Fibroblast of mammary gland (primary cell): ENCODE measurements around the gene ADSL.

ENCODE experiments used
- DNase-seq: peaks from one replicate; pipeline ENCODE4 v3.0.0-alpha.2; 2010; ENCODE audit warnings: low read depth
- H3K4me3 ChIP-seq: 2 replicates; pipeline ENCODE4 v1.5.1; 2011; ENCODE audit warnings: low read depth, mild to moderate bottlenecking, low read length, moderate library complexity; ENCODE audit not compliant: control insufficient read depth
- TF ChIP-seq, protein P1 (sequence below): conservative IDR thresholded peaks from 2 replicates; pipeline ENCODE4 v1.5.1; 2011; ENCODE audit warnings: low read depth, low read length, inconsistent platforms; ENCODE audit not compliant: control insufficient read depth, insufficient read depth

The ADSL gene

DNA sequence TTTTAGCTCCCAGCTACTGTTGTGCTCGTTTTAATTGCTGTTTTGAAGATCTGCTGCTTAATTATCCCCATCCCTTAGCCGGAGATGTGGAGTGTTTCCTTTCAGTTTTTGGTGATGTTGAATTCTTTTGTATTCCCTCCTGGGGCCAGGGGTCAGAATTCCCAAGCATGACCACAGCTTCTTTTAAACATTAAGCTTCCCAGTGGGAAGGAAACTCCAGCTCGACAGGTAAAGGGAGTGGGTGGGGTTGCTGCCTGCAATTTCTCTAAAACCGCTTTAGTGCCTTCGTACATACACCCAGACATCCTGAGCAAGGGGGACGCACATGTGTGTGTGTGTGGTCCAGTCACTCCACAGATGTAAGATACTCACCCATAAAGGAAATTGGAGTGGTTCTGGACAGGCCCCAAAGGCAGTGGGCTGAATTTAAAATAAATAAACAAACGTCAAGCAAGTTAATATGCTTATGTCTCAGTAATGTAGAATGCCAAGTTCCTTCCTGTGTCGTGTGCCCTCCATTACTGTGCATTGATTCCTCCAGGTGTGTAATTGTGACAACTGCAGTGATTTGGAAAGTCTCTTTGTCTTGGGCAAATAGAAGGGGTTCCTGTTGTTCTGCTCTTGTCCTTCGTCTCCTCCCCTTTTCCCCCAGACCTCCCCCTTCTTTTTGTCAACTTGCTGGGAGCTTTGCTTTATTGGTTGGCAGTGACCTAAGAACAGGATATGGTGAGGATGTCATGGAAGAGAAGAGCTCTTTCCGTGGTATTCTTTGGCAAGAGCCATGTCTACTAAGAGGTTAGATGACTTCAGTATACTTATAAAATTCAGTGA, 19.2 kb upstream of the ADSL start:
- TF ChIP-seq, protein P1, sequence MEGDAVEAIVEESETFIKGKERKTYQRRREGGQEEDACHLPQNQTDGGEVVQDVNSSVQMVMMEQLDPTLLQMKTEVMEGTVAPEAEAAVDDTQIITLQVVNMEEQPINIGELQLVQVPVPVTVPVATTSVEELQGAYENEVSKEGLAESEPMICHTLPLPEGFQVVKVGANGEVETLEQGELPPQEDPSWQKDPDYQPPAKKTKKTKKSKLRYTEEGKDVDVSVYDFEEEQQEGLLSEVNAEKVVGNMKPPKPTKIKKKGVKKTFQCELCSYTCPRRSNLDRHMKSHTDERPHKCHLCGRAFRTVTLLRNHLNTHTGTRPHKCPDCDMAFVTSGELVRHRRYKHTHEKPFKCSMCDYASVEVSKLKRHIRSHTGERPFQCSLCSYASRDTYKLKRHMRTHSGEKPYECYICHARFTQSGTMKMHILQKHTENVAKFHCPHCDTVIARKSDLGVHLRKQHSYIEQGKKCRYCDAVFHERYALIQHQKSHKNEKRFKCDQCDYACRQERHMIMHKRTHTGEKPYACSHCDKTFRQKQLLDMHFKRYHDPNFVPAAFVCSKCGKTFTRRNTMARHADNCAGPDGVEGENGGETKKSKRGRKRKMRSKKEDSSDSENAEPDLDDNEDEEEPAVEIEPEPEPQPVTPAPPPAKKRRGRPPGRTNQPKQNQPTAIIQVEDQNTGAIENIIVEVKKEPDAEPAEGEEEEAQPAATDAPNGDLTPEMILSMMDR, result no peak
- peak; percentile 47 for DNase-seq
- H3K4me3 ChIP-seq, result no peak overlapping the region

DNA sequence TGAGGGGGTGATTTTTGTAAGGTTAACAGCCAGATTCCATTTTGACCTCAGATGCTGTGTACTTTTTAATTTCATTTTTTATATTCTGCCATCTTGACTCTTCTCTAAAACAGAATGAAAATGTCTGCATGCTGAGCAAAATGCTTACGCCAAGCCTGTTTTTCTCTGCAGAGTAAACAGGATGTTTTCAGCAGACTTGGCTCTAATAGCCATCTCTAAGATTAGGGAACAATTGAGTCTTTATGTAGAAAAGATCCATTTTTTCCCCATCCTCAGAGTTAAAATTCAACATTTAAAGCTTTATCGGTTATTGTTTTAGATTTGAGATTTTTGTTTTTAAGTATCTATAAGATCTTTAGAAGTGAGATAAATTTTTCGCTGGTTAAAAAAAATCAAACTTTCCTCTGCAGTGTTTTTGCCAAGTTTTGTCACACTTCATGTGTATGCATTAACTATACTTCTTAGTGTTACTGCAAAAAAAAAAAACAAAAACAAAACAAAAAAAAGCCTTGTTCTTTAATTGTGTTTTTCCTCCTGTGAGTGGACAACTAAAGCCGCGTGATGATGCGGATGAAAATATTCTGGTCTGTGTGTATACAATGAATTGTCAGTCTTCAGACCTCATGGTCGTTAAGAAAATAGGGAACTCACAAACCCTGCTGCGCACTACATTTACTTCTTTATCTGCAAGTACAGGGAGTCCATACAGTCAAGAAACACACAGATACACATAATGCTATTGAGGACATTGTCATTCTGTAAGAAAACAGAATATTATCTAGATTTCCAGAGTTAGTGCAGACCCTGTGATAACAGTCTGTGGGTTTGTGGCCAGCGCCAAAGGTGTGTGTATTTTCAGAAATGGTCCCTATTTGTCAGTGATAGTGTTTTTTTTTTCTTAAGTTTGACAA, 17.5 kb upstream of the ADSL start:
- H3K4me3 ChIP-seq, result no peak overlapping the region
- TF ChIP-seq, protein P1, result no peak
- no peak for DNase-seq

DNA sequence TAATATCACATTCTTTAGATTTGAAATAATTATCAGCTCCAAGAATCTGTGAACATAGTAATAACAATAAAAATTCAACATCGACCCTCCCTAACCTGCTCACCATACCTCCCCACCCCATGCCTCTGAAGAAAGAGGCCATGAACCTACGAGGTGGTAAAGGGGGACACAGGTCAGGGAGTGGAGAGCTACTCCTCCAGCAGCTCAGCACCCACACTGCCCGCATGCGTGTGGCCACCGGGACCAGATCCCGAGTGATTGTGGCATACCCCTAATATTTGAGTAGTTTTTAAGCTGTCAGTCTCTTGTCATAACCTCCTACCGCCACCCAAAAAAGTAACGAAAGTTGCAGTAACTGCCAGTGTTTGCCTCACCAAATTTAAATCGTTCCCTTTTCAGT, 16.8 kb upstream of the ADSL start:
- TF ChIP-seq, protein P1, result no peak
- H3K4me3 ChIP-seq, result no peak overlapping the region

DNA sequence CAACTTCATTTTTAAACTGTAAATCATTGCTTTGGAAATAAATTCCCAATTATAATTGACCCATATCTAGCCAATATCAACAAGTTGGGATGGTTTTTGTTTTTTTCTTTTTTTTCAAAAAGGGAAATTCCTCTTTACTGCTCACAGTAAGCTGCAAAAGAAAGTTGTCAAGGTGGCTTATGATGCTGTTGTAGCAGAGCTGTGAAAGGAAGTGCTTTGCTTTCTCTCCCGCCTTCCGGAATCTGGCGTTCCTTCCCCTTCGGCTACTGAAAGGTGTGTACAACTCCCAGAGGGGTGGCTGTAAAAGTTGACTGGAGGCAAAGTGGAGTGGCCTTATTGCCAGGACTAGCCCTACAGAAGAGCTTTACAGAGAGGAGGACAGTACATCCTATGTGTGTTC, 16.2 kb upstream of the ADSL start:
- no peak for DNase-seq
- H3K4me3 ChIP-seq, result no peak overlapping the region
- TF ChIP-seq, protein P1, result no peak

More for the DNA sequence above, 16.8 kb upstream of the ADSL start:
- DNase-seq, result no peak

DNA sequence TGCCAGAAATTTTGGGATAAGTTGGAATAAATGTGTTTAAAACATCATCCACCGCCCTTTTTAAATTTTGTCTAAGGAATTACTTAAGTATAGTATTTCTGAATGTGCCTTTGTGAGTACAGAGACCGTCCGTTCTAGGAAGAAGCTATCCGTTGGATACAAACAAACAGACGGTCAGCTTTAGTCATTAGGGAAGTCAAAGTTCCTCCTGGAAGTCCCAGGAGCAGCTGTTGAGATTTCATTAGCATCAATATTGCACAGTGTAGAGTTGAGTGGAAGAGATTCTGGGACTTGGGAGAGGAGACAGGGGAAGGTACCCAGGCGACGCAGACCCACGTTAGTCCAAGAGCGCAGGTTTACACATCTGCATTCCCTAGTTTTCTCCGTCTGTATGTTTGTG, 15.7 kb upstream of the ADSL start:
- TF ChIP-seq, protein P1, result no peak
- H3K4me3 ChIP-seq, result no peak overlapping the region
- no peak for DNase-seq

DNA sequence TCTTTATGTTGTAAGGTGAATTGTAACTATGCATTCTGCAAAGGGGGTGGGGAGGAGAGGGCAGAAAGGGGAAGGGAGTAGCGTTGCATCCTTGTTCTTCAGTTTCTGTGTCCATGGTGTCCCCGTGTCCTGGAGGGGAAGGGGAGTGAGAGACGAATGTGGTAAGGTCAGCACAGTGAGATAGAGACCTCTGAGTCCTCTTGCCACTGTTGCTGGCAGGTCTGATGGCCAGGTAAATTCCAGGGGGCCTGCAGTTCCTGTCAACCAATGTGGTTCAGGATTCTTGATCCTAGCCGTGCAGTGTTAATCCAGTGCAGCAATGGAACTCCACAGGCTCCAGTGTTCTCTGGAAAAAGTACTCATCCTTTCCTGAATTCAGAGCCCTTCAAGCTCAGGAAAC, 14.6 kb upstream of the ADSL start:
- no peak overlapping the region for H3K4me3 ChIP-seq
- DNase-seq, result no peak
- TF ChIP-seq, protein P1, result no peak
